AG09309 (cell line): ENCODE measurements around the gene LHX2.

Source experiments
- DNase-seq: peaks from one replicate; pipeline ENCODE4 v3.0.0-alpha.2; 2010; ENCODE audit warnings: low read depth
- H3K4me3 ChIP-seq: 2 replicates; pipeline ENCODE4 v1.5.1; 2011; ENCODE audit warnings: mild to moderate bottlenecking, low read depth, low read length, moderate library complexity; ENCODE audit not compliant: control insufficient read depth
- TF ChIP-seq, protein P1 (sequence below): IDR thresholded peaks from 2 replicates; pipeline ENCODE4 v1.5.1; 2011; ENCODE audit warnings: mild to moderate bottlenecking, low read depth, low read length, inconsistent platforms; ENCODE audit not compliant: insufficient read depth, control insufficient read depth; ENCODE audit errors: missing control alignments

LHX2 gene

DNA sequence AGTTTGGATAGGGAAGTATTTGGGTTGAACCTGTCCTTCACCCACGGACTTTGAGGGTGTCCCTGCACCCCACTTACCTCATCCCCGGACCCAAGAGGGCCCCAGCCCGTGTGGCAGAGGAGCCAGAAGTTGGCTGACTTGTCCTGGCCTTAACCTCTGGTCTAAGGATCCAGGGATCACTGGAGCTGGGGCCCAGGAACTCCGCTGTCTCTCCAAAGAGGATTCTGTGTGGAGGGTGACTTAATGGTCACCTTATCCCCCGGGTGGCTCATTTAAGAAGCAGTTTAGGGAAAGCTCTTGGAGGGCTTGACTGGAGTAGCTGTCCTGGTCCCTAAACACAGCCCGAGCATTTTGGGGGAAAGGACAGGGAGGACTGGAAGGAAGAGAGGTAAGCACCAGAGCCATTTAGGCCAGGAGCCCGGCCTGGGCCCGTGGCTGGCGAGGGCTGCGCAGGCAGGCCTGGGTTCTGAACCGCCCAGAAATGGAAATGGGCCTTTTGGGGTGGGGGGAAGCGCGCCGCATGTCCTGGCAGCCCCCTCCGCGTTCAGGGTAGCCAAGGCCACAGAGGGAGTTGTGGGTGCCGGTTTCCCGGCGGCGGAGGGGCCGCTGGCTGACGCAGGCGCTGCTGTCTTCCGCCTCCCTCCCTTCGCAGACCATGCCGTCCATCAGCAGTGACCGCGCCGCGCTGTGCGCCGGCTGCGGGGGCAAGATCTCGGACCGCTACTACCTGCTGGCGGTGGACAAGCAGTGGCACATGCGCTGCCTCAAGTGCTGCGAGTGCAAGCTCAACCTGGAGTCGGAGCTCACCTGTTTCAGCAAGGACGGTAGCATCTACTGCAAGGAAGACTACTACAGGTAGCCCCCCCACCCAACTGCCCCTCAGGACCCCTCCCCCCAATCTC, 2.0 kb downstream of the LHX2 start:
- TF ChIP-seq, protein P1, sequence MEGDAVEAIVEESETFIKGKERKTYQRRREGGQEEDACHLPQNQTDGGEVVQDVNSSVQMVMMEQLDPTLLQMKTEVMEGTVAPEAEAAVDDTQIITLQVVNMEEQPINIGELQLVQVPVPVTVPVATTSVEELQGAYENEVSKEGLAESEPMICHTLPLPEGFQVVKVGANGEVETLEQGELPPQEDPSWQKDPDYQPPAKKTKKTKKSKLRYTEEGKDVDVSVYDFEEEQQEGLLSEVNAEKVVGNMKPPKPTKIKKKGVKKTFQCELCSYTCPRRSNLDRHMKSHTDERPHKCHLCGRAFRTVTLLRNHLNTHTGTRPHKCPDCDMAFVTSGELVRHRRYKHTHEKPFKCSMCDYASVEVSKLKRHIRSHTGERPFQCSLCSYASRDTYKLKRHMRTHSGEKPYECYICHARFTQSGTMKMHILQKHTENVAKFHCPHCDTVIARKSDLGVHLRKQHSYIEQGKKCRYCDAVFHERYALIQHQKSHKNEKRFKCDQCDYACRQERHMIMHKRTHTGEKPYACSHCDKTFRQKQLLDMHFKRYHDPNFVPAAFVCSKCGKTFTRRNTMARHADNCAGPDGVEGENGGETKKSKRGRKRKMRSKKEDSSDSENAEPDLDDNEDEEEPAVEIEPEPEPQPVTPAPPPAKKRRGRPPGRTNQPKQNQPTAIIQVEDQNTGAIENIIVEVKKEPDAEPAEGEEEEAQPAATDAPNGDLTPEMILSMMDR = peak; percentile 12
- peak overlapping the region; percentile 75 for H3K4me3 ChIP-seq
- no peak for DNase-seq

DNA sequence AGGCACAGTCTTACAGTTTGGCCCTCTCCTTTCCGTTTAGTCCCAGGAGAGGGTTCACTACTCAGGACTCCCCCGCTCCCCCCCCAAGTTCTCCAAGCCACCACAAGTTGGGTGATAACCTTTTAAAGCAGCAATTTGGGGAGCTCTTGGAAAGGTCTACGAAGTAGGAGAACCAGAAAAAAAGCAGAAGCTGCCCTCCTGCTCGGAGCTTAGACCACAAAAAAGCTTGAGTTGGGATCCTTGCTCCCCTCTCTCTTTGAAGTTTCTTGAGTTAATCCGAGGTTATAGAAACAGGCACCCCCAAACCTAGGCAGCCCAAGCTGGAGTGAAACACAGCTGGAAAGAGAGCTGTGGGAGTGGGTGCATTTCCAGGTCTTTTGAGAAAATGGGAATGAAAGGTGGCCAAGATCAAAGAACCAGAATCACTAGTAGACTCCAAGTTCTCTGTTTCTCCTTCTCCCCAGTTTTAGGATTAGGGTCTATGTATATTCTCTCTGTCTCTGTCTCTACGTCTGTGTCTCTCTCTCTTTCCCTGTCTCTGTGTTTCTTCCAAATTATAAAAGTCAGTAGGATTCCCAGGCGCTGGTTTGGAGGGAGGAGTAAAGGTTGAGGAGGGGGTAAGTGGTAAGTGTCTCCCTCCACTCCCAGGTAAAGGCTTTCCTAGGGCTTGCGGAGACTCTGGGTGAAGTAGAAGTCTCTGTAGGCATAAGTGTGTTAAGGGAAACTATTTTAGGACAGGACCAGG, 2.8 kb downstream of the LHX2 start:
- DNase-seq = no peak
- H3K4me3 ChIP-seq = peak overlapping the region; percentile 75; the same call in 1 of the 2 replicates

DNA sequence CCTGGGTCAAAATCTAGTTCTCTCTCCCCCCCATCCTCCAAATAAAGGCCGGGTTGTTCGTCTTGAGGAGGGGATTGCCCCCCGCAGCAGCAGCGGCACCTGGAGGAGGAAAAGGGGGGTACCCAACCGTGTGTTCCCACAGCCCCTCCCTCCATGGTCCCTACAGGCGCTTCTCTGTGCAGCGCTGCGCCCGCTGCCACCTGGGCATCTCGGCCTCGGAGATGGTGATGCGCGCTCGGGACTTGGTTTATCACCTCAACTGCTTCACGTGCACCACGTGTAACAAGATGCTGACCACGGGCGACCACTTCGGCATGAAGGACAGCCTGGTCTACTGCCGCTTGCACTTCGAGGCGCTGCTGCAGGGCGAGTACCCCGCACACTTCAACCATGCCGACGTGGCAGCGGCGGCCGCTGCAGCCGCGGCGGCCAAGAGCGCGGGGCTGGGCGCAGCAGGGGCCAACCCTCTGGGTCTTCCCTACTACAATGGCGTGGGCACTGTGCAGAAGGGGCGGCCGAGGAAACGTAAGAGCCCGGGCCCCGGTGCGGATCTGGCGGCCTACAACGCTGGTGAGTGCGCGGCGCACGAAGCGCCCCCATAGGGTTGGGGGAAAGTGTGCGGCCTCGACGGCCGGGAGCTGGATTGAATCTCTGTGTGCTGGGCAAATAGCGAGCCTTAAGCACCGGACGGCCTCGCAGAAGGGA, 3.5 kb downstream of the LHX2 start:
- TF ChIP-seq, protein P1 = peak; percentile 11
- no peak for DNase-seq
- peak overlapping the region; percentile 13 for H3K4me3 ChIP-seq

More for the DNA sequence above, 2.8 kb downstream of the LHX2 start:
- TF ChIP-seq, protein P1 = no peak

DNA sequence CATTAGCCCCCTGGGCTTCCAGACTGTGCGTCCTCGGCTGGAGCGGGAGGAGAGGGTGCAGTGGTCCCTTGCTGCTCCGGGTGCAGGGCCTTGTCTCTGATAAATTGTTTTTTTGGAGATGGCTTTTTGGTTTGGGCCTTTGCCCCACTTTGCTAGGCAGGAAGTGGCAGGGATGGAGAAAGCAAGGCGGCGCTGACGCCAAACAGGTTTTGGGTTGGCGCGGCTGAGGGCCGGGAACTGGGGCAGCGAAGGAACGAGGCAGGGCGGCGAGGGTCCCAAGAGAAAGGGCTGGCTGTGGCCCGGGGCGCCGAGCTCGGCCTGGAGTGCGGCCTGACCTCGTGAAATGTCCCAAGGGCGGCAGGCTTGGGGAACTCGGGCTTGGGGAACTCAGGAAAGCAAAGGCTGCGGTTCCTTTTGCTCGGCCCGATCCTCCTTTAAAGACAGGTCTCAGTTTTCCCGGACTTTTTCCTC, 4.1 kb downstream of the LHX2 start:
- peak overlapping the region; percentile 13 for H3K4me3 ChIP-seq
- TF ChIP-seq, protein P1 = no peak
- DNase-seq = no peak

DNA sequence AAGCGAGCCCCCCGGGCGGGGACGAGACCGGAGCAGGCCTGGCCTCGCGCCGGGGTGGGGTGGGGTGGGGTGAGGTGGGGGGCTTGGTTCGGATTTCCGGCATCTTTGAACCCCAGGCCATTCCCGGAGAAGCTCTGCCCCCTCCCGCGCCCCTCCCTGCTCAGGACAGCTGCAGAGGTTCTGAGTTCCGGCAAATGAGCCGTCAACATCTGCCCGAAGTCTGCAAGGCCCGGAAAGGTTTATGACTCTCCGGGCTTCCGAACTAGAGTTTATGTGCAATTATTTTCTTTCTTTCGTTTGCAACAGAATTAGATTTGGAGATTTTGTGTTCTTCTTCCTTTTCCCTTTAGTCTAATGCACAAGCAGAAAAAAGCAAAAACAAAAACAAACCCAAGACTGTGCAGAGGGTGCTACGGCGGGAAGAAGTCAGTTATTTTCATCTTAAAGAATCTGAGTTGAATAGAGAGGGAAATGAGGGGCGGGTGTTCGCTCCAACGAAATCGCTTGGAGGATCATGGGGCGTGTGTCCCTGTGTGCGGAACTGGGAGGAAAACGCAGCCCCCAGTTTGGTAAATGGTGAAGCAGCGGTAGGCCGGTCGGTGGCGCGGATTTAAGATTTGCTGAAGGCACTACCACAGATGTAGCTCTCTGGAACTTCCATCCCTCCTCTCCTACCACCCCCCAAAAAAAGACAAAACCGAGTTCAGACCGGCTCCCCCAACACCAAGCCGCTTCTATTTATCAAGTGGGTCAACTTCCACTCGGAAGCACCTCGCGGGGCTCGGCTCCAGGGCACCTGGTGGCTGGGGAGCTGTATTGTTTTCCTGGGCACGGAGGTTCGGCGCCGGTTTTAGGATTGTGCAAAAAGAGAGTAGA, 4.8 kb downstream of the LHX2 start:
- H3K4me3 ChIP-seq = peak overlapping the region; percentile 37
- no peak for DNase-seq
- TF ChIP-seq, protein P1 = no peak
